ENCODE data around the gene PHACTR1.

Gene PHACTR1

DNA sequence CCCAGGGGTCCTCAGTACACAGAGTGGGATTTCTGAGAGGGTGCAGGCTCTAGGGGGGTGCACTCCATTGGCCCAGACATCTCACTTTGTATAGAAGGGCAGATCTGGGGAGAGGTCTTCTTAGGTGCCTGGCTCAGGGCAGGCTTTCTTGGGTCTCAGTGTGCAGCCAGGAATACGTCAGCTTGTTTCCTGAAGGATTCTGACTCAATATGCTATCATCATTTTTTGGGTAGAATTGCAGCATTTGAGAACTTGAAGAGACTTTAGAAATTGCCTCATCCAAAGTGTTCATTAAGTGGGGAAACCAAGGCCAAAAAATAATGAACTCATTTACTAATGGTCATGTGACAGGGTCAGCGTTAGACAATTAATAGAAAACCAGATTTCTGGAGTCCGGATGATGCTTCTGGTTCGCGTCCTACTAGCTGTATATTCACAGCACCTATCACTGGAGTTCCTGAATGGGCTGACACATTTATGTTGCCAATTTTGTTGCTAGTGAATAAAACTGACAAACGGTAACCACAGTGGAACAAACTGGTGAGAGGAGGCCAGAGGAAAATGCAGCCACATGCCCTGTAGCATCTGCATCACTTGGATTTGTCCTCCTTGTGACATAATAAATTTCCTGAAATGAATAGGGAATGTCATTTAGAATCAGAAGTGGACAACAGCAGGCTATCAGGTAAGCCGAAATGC, 372.9 kb downstream of the PHACTR1 start:
- WGBS (ENCODE audit: insufficient coverage, insufficient read length), result no CpG with 5 or more reads among the region's 7 CpGs
- no peak for DNase-seq (ENCODE audit: low read depth, low spot score)
- Histone ChIP-seq H3K4me3 (ENCODE audit: low read length) (no peak overlapping the region), H3K9me3 (ENCODE audit: control insufficient read depth, insufficient read depth, low read length) (no peaks in the 10 kb centered on the region), H3K36me3 (ENCODE audit: control insufficient read depth, insufficient read depth, low read length) (no peaks in the 10 kb centered on the region), H3K27me3 (ENCODE audit: control insufficient read depth, insufficient read depth, low read length) (no peaks in the 10 kb centered on the region), H3K4me1 (ENCODE audit: control insufficient read depth, insufficient read depth, low read length) (no peaks in the 10 kb centered on the region), H3K27ac (ENCODE audit: low read length) (no peak overlapping the region)

DNA sequence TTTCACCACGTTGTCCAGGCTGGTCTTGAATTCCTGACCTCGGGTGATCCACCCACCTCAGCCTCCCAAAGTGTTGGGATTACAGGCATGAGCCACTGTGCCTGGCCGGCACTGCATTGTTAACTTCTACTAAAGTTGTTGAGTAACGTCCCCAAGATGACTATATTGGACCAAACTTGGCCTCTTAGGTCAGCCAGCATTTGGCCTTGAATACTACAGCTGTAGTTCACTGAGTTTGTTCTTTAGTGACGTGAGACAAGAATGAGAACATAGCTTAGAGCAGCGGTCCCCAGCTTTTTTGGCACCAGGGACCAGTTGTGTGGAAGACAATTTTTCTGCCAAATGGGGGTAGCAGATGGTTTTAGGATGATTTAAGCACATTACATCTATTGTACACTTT, 374.6 kb downstream of the PHACTR1 start:
- H3K4me3 ChIP-seq (ENCODE audit: low read length), result no peak overlapping the region
- H3K4me1 ChIP-seq (ENCODE audit: control insufficient read depth, insufficient read depth, low read length), result no peaks in the 10 kb centered on the region
- no peaks in the 10 kb centered on the region for H3K36me3 ChIP-seq (ENCODE audit: control insufficient read depth, insufficient read depth, low read length)
- no peak overlapping the region for H3K27ac ChIP-seq (ENCODE audit: low read length)
- WGBS (ENCODE audit: insufficient coverage, insufficient read length), result no CpG with 5 or more reads among the region's 6 CpGs
- no peak for DNase-seq (ENCODE audit: low read depth, low spot score)
- H3K9me3 ChIP-seq (ENCODE audit: control insufficient read depth, insufficient read depth, low read length), result no peaks in the 10 kb centered on the region
- H3K27me3 ChIP-seq (ENCODE audit: control insufficient read depth, insufficient read depth, low read length), result no peaks in the 10 kb centered on the region

DNA sequence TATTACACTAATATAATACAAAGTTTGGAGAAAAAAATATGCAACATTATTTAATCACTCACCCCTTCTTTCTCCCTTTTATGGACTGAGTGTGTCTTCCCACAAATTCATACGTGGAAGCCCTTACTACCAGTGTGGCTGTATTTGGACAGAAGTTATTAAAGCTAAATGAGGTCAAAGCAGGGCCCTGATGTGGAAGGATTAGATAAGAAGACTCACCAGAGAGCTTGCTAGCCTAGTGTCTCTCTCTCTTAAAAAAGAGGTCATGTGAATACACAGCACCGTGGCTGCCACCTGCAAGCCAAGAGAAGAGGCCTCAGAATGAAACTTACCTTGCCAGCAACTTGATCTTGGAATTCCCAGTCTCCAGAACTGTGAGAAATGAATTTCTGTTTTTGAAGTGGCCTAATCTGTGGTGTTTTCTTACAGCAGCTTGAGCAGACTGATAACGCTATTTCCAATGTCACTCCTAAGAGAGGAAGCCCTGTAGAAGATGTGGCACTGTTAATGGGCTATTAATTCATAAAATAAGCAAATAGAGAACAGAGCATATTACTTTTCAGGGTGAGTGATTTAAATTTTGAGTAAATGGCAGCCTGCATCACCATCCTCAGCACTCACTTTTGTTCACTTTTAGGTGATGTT, 378.3 kb downstream of the PHACTR1 start:
- no peak for DNase-seq (ENCODE audit: low read depth, low spot score)
- Histone ChIP-seq H3K4me3 (ENCODE audit: low read length) (no peak overlapping the region), H3K36me3 (ENCODE audit: control insufficient read depth, insufficient read depth, low read length) (no peaks in the 10 kb centered on the region), H3K27ac (ENCODE audit: low read length) (no peak overlapping the region), H3K9me3 (ENCODE audit: control insufficient read depth, insufficient read depth, low read length) (no peaks in the 10 kb centered on the region), H3K4me1 (ENCODE audit: control insufficient read depth, insufficient read depth, low read length) (no peaks in the 10 kb centered on the region), H3K27me3 (ENCODE audit: control insufficient read depth, insufficient read depth, low read length) (no peaks in the 10 kb centered on the region)
- no CpG with 5 or more reads among the region's 3 CpGs for WGBS (ENCODE audit: insufficient coverage, insufficient read length)

DNA sequence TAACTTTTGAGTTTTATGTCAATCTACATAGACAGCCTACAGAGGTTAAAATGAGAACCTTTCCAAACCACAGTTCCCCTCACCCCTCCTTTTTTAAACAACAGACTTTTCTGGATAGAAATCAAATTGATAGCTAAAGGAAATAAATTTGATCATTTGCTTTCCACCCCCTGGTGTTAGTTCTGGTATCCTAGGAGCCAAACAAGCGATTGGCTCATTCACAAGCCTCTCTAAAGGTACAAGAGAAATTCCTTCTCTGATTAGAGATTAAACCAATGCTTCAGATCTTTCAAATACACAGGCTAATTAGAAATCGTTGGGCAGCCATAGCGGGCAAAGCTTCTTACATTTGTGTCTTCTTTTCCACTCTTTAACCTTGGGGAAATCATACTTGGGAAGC, 379.5 kb downstream of the PHACTR1 start:
- no peak overlapping the region for H3K27ac ChIP-seq (ENCODE audit: low read length)
- H3K36me3 ChIP-seq (ENCODE audit: control insufficient read depth, insufficient read depth, low read length), result no peaks in the 10 kb centered on the region
- H3K4me1 ChIP-seq (ENCODE audit: control insufficient read depth, insufficient read depth, low read length), result no peaks in the 10 kb centered on the region
- WGBS (ENCODE audit: insufficient coverage, insufficient read length), result no CpG with 5 or more reads among the region's 3 CpGs
- no peak overlapping the region for H3K4me3 ChIP-seq (ENCODE audit: low read length)
- H3K27me3 ChIP-seq (ENCODE audit: control insufficient read depth, insufficient read depth, low read length), result no peaks in the 10 kb centered on the region
- H3K9me3 ChIP-seq (ENCODE audit: control insufficient read depth, insufficient read depth, low read length), result no peaks in the 10 kb centered on the region
- no peak for DNase-seq (ENCODE audit: low read depth, low spot score)

DNA sequence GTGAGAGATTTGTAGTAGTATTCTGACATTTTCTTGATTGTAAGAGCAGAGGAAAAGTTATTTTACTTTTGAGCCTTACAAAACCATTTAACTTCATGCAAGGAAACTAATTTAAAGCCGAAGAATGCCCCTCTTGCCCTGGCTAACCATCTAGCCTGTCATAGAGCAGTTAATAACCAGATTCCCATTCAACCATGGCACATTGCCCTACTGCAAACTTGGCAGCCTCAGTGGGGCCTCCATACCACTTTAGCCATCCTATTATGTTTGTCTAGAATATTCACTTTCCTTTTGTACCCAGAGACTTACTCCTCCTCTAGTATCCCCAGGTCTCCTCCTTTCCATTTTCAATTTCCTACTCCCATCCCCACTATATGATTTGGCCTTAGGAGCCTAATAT, 380.9 kb downstream of the PHACTR1 start:
- Histone ChIP-seq H3K27ac (ENCODE audit: low read length) (no peak overlapping the region), H3K36me3 (ENCODE audit: control insufficient read depth, insufficient read depth, low read length) (no peaks in the 10 kb centered on the region), H3K4me3 (ENCODE audit: low read length) (no peak overlapping the region), H3K27me3 (ENCODE audit: control insufficient read depth, insufficient read depth, low read length) (no peaks in the 10 kb centered on the region), H3K9me3 (ENCODE audit: control insufficient read depth, insufficient read depth, low read length) (no peaks in the 10 kb centered on the region), H3K4me1 (ENCODE audit: control insufficient read depth, insufficient read depth, low read length) (no peaks in the 10 kb centered on the region)
- no peak for DNase-seq (ENCODE audit: low read depth, low spot score)
- no CpG with 5 or more reads among the region's 1 CpG for WGBS (ENCODE audit: insufficient coverage, insufficient read length)

DNA sequence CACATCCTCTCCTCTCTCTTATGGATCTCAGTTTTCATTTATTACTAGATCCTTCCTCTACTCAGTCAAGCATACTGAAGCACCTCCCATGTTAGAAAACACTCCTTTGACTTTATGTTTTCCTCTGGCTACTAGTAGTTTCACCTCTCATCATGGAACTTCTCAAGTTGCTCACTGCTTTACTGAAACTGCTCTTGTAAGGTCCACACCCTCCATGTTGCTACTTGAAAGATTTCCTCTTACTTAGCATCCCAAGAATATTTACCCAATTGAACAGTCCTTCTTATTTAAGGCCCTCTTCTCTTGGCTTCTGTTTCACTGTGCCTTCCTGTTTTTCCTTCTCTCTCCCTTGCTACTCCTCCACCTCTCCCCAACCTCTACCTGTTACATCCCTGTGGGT, 381.4 kb downstream of the PHACTR1 start:
- no peak for DNase-seq (ENCODE audit: low read depth, low spot score)
- Histone ChIP-seq H3K4me1 (ENCODE audit: control insufficient read depth, insufficient read depth, low read length) (no peaks in the 10 kb centered on the region), H3K27ac (ENCODE audit: low read length) (no peak overlapping the region), H3K9me3 (ENCODE audit: control insufficient read depth, insufficient read depth, low read length) (no peaks in the 10 kb centered on the region), H3K27me3 (ENCODE audit: control insufficient read depth, insufficient read depth, low read length) (no peaks in the 10 kb centered on the region), H3K4me3 (ENCODE audit: low read length) (no peak overlapping the region), H3K36me3 (ENCODE audit: control insufficient read depth, insufficient read depth, low read length) (no peaks in the 10 kb centered on the region)

DNA sequence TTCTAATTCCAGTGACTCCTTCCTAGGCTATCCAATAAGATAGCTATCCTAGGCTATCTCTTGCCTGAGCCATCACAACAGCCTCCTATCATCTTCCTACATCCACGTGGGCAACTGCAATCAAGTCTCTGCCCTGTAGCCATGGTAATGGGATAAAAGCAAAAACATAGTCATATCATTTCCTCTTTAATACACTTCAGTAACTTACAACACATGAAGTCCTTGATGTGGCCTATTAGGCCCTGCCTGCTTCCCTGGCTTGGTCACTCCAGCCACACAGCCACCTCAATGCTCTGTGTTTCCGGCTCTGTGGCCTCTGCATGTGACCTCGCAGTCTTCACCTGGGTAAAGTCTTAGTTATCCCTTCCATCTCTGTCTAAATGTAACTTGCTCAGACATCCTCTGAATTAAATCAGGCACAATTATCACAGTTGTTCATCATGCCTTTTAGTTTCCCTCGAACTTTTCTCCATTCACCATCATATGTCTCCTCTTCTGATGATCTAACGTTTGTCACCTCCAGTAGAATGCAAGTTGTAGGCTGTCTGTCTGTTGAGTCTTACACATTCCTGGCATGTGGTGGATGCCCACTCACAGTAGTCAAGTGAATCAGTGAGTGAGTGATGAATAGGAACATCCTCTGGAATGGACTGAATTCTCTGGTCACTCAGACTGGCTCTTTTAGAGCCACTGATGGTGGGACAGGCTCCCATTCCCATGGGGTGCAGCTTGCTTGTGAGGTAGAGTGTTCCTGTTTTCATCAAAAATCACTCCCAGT, 382.4 kb downstream of the PHACTR1 start:
- no CpG with 5 or more reads among the region's 5 CpGs for WGBS (ENCODE audit: insufficient coverage, insufficient read length)
- Histone ChIP-seq H3K4me1 (ENCODE audit: control insufficient read depth, insufficient read depth, low read length) (no peaks in the 10 kb centered on the region), H3K4me3 (ENCODE audit: low read length) (no peak overlapping the region), H3K9me3 (ENCODE audit: control insufficient read depth, insufficient read depth, low read length) (no peaks in the 10 kb centered on the region), H3K27ac (ENCODE audit: low read length) (no peak overlapping the region), H3K27me3 (ENCODE audit: control insufficient read depth, insufficient read depth, low read length) (no peaks in the 10 kb centered on the region), H3K36me3 (ENCODE audit: control insufficient read depth, insufficient read depth, low read length) (no peaks in the 10 kb centered on the region)
- DNase-seq (ENCODE audit: low read depth, low spot score), result no peak

DNA sequence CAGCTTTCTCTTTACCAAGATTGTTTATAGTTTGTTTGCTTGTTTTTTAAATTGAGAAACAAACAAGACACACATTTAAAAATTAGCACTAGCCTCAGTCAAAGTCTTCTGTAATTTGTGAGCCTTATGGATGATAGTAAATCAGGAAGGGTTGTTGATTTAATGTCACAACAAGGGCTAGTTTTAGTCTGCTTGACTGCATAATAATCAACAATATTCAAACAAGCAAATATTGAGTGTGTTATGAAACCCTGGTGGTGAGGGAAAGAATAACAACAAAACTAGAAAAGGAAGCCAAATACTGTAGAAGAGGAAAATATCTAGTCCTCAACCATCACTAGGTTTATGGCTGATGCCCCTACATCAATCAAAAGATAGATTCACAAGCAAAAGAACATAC, 383.2 kb downstream of the PHACTR1 start:
- H3K36me3 ChIP-seq (ENCODE audit: control insufficient read depth, insufficient read depth, low read length), result no peaks in the 10 kb centered on the region
- no peaks in the 10 kb centered on the region for H3K4me1 ChIP-seq (ENCODE audit: control insufficient read depth, insufficient read depth, low read length)
- H3K27ac ChIP-seq (ENCODE audit: low read length), result no peak overlapping the region
- no peaks in the 10 kb centered on the region for H3K27me3 ChIP-seq (ENCODE audit: control insufficient read depth, insufficient read depth, low read length)
- H3K4me3 ChIP-seq (ENCODE audit: low read length), result no peak overlapping the region
- DNase-seq (ENCODE audit: low read depth, low spot score), result no peak
- no peaks in the 10 kb centered on the region for H3K9me3 ChIP-seq (ENCODE audit: control insufficient read depth, insufficient read depth, low read length)

DNA sequence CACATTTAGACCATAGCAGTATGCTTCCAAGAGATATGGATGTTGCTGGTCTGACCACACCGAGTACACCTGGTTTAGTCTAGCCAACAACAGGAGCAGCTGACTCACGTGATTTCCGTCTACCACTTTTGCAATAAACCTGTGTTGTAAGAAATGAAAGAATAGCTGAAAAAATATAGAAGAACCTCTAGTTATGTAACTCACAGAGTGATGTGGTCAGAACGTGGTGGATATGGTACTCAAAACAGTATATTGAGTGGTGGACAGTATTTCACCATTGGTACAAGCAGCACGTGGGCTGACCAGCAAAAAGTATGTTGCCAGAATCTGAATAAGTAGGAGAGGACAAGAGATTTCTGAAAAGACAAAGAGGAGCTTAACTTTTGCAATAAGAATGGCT, 384.8 kb downstream of the PHACTR1 start:
- WGBS (ENCODE audit: insufficient coverage, insufficient read length), result no CpG with 5 or more reads among the region's 5 CpGs
- DNase-seq (ENCODE audit: low read depth, low spot score), result no peak

DNA sequence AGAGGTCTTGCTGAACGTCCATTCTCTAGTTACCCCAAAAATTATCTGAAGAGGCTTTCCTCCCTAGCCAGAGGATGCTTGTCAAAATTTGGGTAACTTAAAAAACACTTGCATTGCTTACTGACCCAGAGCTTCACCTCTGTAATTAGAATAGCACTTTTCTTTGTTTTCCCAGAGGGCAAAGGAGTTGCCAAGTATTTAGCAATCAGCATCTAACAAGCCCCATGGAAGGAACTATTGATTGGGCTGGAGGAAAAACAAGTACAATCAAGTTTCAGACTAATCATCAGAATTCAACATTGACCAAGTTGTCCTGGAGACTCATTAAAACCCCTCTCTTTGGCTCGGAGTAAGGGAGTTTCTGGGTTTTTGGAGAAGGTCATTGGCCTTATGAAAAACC, 385.4 kb downstream of the PHACTR1 start:
- Histone ChIP-seq H3K4me3 (ENCODE audit: low read length) (no peak overlapping the region), H3K9me3 (ENCODE audit: control insufficient read depth, insufficient read depth, low read length) (no peaks in the 10 kb centered on the region), H3K36me3 (ENCODE audit: control insufficient read depth, insufficient read depth, low read length) (no peaks in the 10 kb centered on the region), H3K27ac (ENCODE audit: low read length) (no peak overlapping the region), H3K4me1 (ENCODE audit: control insufficient read depth, insufficient read depth, low read length) (no peaks in the 10 kb centered on the region), H3K27me3 (ENCODE audit: control insufficient read depth, insufficient read depth, low read length) (no peaks in the 10 kb centered on the region)
- no CpG with 5 or more reads among the region's 2 CpGs for WGBS (ENCODE audit: insufficient coverage, insufficient read length)
- no peak for DNase-seq (ENCODE audit: low read depth, low spot score)

More for the DNA sequence above, 384.8 kb downstream of the PHACTR1 start:
- no peaks in the 10 kb centered on the region for H3K9me3 ChIP-seq (ENCODE audit: control insufficient read depth, insufficient read depth, low read length)
- H3K4me1 ChIP-seq (ENCODE audit: control insufficient read depth, insufficient read depth, low read length), result no peaks in the 10 kb centered on the region
- H3K27ac ChIP-seq (ENCODE audit: low read length), result no peak overlapping the region
- no peaks in the 10 kb centered on the region for H3K27me3 ChIP-seq (ENCODE audit: control insufficient read depth, insufficient read depth, low read length)
- H3K36me3 ChIP-seq (ENCODE audit: control insufficient read depth, insufficient read depth, low read length), result no peaks in the 10 kb centered on the region
- H3K4me3 ChIP-seq (ENCODE audit: low read length), result no peak overlapping the region

DNA sequence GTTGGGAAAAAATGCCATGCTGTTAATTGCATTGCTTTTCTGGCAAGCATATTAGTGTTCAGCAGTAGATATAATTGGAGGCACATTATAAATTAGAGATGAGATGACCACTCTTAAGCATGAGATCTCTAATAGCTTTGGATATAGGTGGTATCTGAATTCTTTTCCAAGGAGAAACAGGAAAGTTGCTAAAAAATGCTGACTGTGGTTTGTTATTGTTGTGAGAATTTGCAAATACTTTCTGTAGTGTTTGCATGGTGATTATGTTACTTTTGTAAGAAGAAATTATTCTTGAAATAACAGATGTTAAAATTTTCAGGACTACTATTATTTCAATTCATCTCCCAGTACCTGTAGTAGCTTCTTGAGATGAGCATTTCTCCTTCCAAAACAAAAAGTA, 386.6 kb downstream of the PHACTR1 start:
- Histone ChIP-seq H3K27ac (ENCODE audit: low read length) (no peak overlapping the region), H3K27me3 (ENCODE audit: control insufficient read depth, insufficient read depth, low read length) (no peaks in the 10 kb centered on the region), H3K9me3 (ENCODE audit: control insufficient read depth, insufficient read depth, low read length) (no peaks in the 10 kb centered on the region), H3K4me3 (ENCODE audit: low read length) (no peak overlapping the region), H3K36me3 (ENCODE audit: control insufficient read depth, insufficient read depth, low read length) (no peaks in the 10 kb centered on the region), H3K4me1 (ENCODE audit: control insufficient read depth, insufficient read depth, low read length) (no peaks in the 10 kb centered on the region)
- DNase-seq (ENCODE audit: low read depth, low spot score), result no peak
